Glutamatergic neuron (in vitro differentiated cells): Measurements from ENCODE around the gene GSE1. TPM values are rescaled to one million over a fixed set of nuclear protein-coding genes. Genes with fewer than 3 reads are reported as not detected.

ENCODE experiments used
- DNase-seq: peaks from one replicate; pipeline ENCODE4 v3.0.0; 2022
- H3K27ac Mint-ChIP-seq: one replicate; pipeline ENCODE4 v1.8.0; 2020; ENCODE audit warnings: mild to moderate bottlenecking, mixed read lengths, inconsistent platforms; ENCODE audit not compliant: unreplicated experiment
- H3K27me3 Mint-ChIP-seq: one replicate; pipeline ENCODE4 v1.8.0; 2020; ENCODE audit warnings: mild to moderate bottlenecking, moderate library complexity, mixed read lengths, inconsistent platforms; ENCODE audit not compliant: unreplicated experiment
- H3K36me3 Mint-ChIP-seq: one replicate; pipeline ENCODE4 v1.8.0; 2020; ENCODE audit warnings: mild to moderate bottlenecking, mixed read lengths, inconsistent platforms; ENCODE audit not compliant: unreplicated experiment
- H3K4me1 Mint-ChIP-seq: one replicate; pipeline ENCODE4 v1.8.0; 2020; ENCODE audit warnings: mild to moderate bottlenecking, low read depth, mixed read lengths, inconsistent platforms; ENCODE audit not compliant: unreplicated experiment
- H3K4me3 Mint-ChIP-seq: one replicate; pipeline ENCODE4 v1.8.0; 2020; ENCODE audit warnings: mild to moderate bottlenecking, mixed read lengths, inconsistent platforms; ENCODE audit not compliant: unreplicated experiment
- H3K9me3 Mint-ChIP-seq: one replicate; pipeline ENCODE4 v1.8.0; 2020; ENCODE audit warnings: mild to moderate bottlenecking, moderate library complexity, mixed read lengths, inconsistent platforms; ENCODE audit not compliant: unreplicated experiment
- CTCF ChIP-seq: fragments of 200-600 bp; sonication (generic); IDR thresholded peaks from one replicate; pipeline ENCODE4 v1.5.0; 2021; ENCODE audit not compliant: partially characterized antibody, unreplicated experiment
- total RNA-seq: library from RNA; stranded (reverse); fragmentation: NEBNext Ultra II Directional; extraction: Animal tissue kit (Norgen Biotek cat#: 25700); gene quantifications from one replicate; pipeline ENCODE4 v1.2.1, GENCODE V29; 2021; ENCODE audit not compliant: unreplicated experiment

Gene GSE1
- total RNA-seq, 1 donor from 2014 or later: 473 TPM

- no peak overlapping the region for H3K27ac Mint-ChIP-seq
- no peak for TF ChIP-seq CTCF
- DNase-seq: no peak
- peak overlapping the region; percentile 27 for H3K4me3 Mint-ChIP-seq
- peaks cover 37% of the 10 kb centered on the region for H3K27me3 Mint-ChIP-seq
- no peaks in the 10 kb centered on the region for H3K36me3 Mint-ChIP-seq
- peaks cover 73% of the 10 kb centered on the region for H3K4me1 Mint-ChIP-seq
- H3K9me3 Mint-ChIP-seq: peaks cover 43% of the 10 kb centered on the region
Observed at GRCh38 chr16:85570735-85571562, 42.2 kb upstream of the GSE1 start.

- Mint-ChIP-seq H3K27ac (peak overlapping the region; percentile 86), H3K4me1 (peaks cover 74% of the 10 kb centered on the region)
Observed at GRCh38 chr16:85571563-85571812, 41.6 kb upstream of the GSE1 start.

GRCh38 chr16:85571813-85572619 is 41.1 kb upstream of the GSE1 start:
- H3K4me3 Mint-ChIP-seq: peak overlapping the region; percentile 56
- H3K9me3 Mint-ChIP-seq: peaks cover 44% of the 10 kb centered on the region
- DNase-seq: no peak
- peaks cover 33% of the 10 kb centered on the region for H3K27me3 Mint-ChIP-seq
- peaks cover 73% of the 10 kb centered on the region for H3K4me1 Mint-ChIP-seq
- peak overlapping the region; percentile 86 for H3K27ac Mint-ChIP-seq
- no peak for TF ChIP-seq CTCF
- no peaks in the 10 kb centered on the region for H3K36me3 Mint-ChIP-seq

More at GRCh38 chr16:85571563-85571812, 41.6 kb upstream of the GSE1 start:
- Mint-ChIP-seq H3K36me3 (no peaks in the 10 kb centered on the region), H3K9me3 (peaks cover 46% of the 10 kb centered on the region), H3K4me3 (peak overlapping the region; percentile 16), H3K27me3 (peaks cover 35% of the 10 kb centered on the region)
- DNase-seq: no peak
- TF ChIP-seq CTCF: no peak

- H3K27me3 Mint-ChIP-seq: peaks cover 34% of the 10 kb centered on the region
- no peaks in the 10 kb centered on the region for H3K36me3 Mint-ChIP-seq
- peaks cover 74% of the 10 kb centered on the region for H3K4me1 Mint-ChIP-seq
- H3K9me3 Mint-ChIP-seq: peaks cover 44% of the 10 kb centered on the region
- H3K27ac Mint-ChIP-seq: peak overlapping the region; percentile 46
- H3K4me3 Mint-ChIP-seq: peak overlapping the region; percentile 59
- no peak for TF ChIP-seq CTCF
- no peak for DNase-seq
Observed at GRCh38 chr16:85573045-85573695, 40.0 kb upstream of the GSE1 start.
